Pancreas (tissue), 10 donors: Measurements from ENCODE around the gene OR7A5. TPM values are rescaled to one million over a fixed set of nuclear protein-coding genes. Genes with fewer than 3 reads are reported as not detected.
A peak's percentile ranks its signal among the peaks of the same experiment; 100 is the strongest.
"Not testable (repeated sequence)": the region's sequence is repeated elsewhere in the genome, so short reads cannot be mapped to it uniquely, and the experiment has no call there.

Experiments used
- ATAC-seq, 4 donors: fragments of 200-7000 bp; cut with Tn5 transposase; one replicate each; pipeline versions ENCODE4 v1.8.0 to v1.9.1; 2020; ENCODE audit warnings: mild to moderate bottlenecking in 4 of 4, moderate library complexity in 4 of 4
- DNase-seq, 6 donors: peaks; one replicate each; pipeline ENCODE4 v3.0.0-alpha.2; 2020
- FAIRE-seq: peaks from 2 replicates; lab custom pipeline; 2012; peaks lifted over from hg19 to GRCh38; lab: Jason Lieb, UNC
- H3K27ac ChIP-seq, 4 donors: fragments of 200-600 bp; sonication (generic); 1 replicate in 3 of 4; 2 replicates in 1 of 4; pipeline versions ENCODE4 v1.5.0 to v1.8.0; 2020
- H3K27me3 ChIP-seq, 4 donors: fragments of 200-600 bp; one replicate each; pipeline ENCODE4 v1.8.0; 2021
- H3K36me3 ChIP-seq, 3 donors: fragments of 200-600 bp; sonication (generic) in 1 of 3; one replicate each; pipeline versions ENCODE4 v1.5.0 to v1.8.0; 2020 to 2021
- H3K4me1 ChIP-seq, 3 donors: fragments of 200-600 bp; one replicate each; pipeline ENCODE4 v1.8.0; 2021
- H3K4me3 ChIP-seq, 4 donors: fragments of 200-600 bp; sonication (generic) in 2 of 4; one replicate each; pipeline versions ENCODE4 v1.5.0 to v1.8.0; 2020 to 2021
- H3K9me3 ChIP-seq, 4 donors: fragments of 200-600 bp; one replicate each; pipeline ENCODE4 v1.8.0; 2021
- WGBS, 2 donors: extraction: QIAGEN DNeasy Blood & Tissue Kit; methylation state at CpG; one replicate each; pipeline ENCODE4 v1.1.7; 2013; 5-methylcytosine and 5-hydroxymethylcytosine counted together
- intact Hi-C, 3 donors: fragments of 100-400 bp; cut with DNase I; formaldehyde crosslinking; loops; one replicate each; pipeline versions ENCODE4 v1.11.1 to v1.14.2; 2022
- polyA plus RNA-seq, 2 donors: library from polyadenylated mRNA; stranded (reverse); fragments of 200-250 nt; gene quantifications; one replicate each; pipeline ENCODE4 v1.2.3, GENCODE V29; 2013
- total RNA-seq, 6 donors: library from RNA; stranded (reverse); fragmentation: NEBNext Ultra II Directional in 4 of 6; extraction: Animal tissue kit (Norgen Biotek cat#: 25700) in 4 of 6; gene quantifications; one replicate each; pipeline versions ENCODE4 v1.2.1 to v1.2.4, GENCODE V29; 2021 to 2023
- TF ChIP-seq, protein P1 (sequence below), 4 donors: fragments of 200-600 bp; sonication (generic) in 3 of 4; IDR thresholded peaks; one replicate each; pipeline versions ENCODE4 v1.5.0 to v1.8.0; 2021; ENCODE audit warnings: antibody characterized with exemption in 4 of 4
- donor health status: healthy with polysubstance abuse.
- donor health status: DM: no; HTN: no; CAD: no; lungs with moderate emphysema.
- donor health status: DM: no; HTN: no; CAD: no.
- donor health status: control.
- donor health status: control.
- donor health status: Bipolar disorder and iron deficiency.
- donor health status: DM: yes; HTN: yes; CAD: no.
- donor health status: DM: no; HTN: no; CAD: no.
- donor health status: DM: no; HTN: no; CAD: no.
- donor health status: DM: yes; HTN: yes; CAD: no.

OR7A5 gene
- total and polyA plus RNA-seq, 8 donors, result not detected

- WGBS, 2 donors, result 13 to 14% methylated on average over 18 of the region's 18 CpGs
- ATAC-seq, result peak in 3 of 4 donors; percentile 32 to 57 (median 40)
- Histone ChIP-seq H3K4me3 (no peak overlapping the region), H3K27ac (no peak overlapping the region), H3K9me3 (no peaks in the 10 kb centered on the region), H3K4me1 (no peaks in the 10 kb centered on the region), H3K27me3 (peaks cover 0 to 9% (median 3%) of the 10 kb centered on the region in 4 donors), H3K36me3 (no peaks in the 10 kb centered on the region)
- intact Hi-C loops, result no loop called here
- FAIRE-seq, result no peak
- TF ChIP-seq, protein P1, sequence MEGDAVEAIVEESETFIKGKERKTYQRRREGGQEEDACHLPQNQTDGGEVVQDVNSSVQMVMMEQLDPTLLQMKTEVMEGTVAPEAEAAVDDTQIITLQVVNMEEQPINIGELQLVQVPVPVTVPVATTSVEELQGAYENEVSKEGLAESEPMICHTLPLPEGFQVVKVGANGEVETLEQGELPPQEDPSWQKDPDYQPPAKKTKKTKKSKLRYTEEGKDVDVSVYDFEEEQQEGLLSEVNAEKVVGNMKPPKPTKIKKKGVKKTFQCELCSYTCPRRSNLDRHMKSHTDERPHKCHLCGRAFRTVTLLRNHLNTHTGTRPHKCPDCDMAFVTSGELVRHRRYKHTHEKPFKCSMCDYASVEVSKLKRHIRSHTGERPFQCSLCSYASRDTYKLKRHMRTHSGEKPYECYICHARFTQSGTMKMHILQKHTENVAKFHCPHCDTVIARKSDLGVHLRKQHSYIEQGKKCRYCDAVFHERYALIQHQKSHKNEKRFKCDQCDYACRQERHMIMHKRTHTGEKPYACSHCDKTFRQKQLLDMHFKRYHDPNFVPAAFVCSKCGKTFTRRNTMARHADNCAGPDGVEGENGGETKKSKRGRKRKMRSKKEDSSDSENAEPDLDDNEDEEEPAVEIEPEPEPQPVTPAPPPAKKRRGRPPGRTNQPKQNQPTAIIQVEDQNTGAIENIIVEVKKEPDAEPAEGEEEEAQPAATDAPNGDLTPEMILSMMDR (IDR thresholded peaks at IDR 0.05), result peak; percentile 26 to 47 (median 34)
- DNase-seq, result peak in 1 of 6 donors; percentile 65
Observed at GRCh38 chr19:14786421-14786851, 48.5 kb downstream of the OR7A5 start.

GRCh38 chr19:14785102-14785793 is 49.7 kb downstream of the OR7A5 start:
- H3K36me3 ChIP-seq, intact Hi-C loops, H3K4me1 ChIP-seq, H3K9me3 ChIP-seq, H3K27me3 ChIP-seq, H3K4me3 ChIP-seq, H3K27ac ChIP-seq, FAIRE-seq: not testable (repeated sequence)
- 45 to 59% methylated on average over 9 of the region's 11 CpGs for WGBS, 2 donors
- peak in 3 of 4 donors; percentile 37 to 78 (median 77) for ATAC-seq
- peak in 1 of 6 donors; percentile 52 for DNase-seq

DNA sequence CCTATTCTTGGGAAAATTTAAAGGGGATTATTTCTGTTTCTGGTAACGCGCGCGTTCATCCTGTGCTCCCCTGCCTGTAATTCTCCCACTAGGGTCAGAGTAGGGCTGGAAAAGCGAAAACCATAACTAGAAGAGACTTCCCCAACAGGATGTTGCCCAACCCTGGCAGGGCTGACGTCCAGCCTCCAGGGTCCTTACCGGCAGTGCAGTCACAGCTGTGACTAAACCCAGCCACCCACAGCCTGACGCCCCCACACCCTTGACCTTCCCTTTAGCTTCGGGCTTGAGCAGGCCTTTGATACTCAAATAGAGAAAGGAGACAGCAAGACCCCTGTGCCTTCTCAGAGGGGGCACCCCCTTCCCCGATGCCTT is 50.3 kb downstream of the OR7A5 start:
- FAIRE-seq, H3K27ac ChIP-seq, intact Hi-C loops, H3K9me3 ChIP-seq, H3K27me3 ChIP-seq, H3K4me1 ChIP-seq, H3K4me3 ChIP-seq, H3K36me3 ChIP-seq: not testable (repeated sequence)
- ATAC-seq (peak in 3 of 4 donors; percentile 54 to 86 (median 82)), DNase-seq (peak in 1 of 6 donors; percentile 61)
- WGBS, 2 donors, result 50 to 54% methylated on average over 9 of the region's 10 CpGs

DNA sequence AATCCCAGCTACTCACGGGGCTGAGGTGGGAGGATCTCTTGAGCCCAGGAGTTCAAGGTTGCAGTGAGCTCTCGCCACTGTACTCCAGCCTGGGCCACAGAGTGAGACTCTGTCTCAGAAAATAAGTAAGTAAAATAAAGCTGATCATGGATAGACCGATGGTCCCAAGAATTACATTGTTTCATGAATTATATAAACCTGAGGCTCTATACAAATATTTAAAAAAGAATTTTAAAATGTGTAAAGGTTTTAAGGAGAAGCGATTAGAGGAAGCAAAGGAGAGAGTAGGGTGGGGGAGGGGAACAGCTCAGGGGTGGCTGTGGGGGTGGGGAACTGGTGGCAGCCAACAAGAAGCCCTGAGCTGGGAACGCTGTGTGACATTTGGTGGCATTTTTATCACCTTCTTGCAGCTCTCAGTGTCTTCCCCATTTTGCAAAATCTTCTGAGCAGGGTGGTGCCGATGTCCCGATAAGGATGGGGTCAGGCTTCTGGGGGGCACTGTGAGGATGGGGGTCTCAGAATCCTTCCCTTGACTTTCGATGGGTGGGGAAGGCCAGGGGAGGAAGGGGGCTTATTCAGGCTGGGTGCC is 51.5 kb downstream of the OR7A5 start:
- H3K9me3 ChIP-seq, H3K4me1 ChIP-seq, DNase-seq, H3K27ac ChIP-seq, H3K36me3 ChIP-seq, intact Hi-C loops, H3K4me3 ChIP-seq, H3K27me3 ChIP-seq, FAIRE-seq: not testable (repeated sequence)
- 43 to 50% methylated on average over 8 of the region's 8 CpGs for WGBS, 2 donors
- ATAC-seq, result peak in 1 of 4 donors; percentile 11

DNA sequence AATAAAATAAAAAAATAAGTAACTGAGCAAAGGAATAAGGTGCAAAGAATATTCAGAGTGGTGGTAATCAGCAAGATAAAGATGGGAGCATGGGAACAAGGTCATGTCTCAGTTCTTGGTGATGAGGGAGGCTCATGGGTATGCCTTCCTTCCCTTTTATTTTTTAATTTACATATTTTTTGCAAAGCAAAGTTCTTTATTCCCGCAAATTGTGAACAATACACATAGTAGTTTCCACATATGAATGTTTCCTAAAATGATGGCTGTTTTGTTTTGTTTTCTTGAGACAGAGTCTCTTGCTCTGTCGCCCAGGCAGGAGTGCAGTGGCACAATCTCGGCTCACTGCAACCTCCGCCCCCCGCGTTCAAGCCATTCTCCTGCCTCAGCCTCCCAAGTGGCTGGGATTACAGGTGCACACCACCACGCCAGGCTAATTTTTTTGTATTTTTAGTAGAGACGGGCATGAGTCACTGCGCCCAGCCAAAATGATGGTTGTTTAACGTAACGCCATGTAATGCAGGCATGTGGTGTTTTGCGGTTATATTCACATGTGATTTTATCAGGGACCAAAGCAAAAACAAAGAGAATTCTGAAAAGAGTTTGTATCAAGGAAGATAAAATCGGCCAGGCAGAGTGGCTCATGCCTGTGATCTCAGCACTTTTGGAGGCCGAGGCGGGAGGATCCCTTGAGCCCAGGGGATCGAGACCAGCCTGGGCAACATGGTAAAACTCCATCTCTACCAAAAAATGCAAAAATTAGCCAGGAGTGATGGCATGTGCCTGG is 52.2 kb downstream of the OR7A5 start:
- intact Hi-C loops, result no loop called here
- Histone ChIP-seq H3K27me3 (peaks cover 0 to 9% (median 3%) of the 10 kb centered on the region in 4 donors), H3K36me3 (no peaks in the 10 kb centered on the region), H3K4me1 (no peaks in the 10 kb centered on the region), H3K9me3 (no peaks in the 10 kb centered on the region), H3K27ac (no peak overlapping the region), H3K4me3 (no peak overlapping the region)
- DNase-seq (no peak), FAIRE-seq (no peak), ATAC-seq (no peak)
- TF ChIP-seq, protein P1 (IDR thresholded peaks at IDR 0.05), result no peak
- 73 to 84% methylated on average over 16 of the region's 16 CpGs for WGBS, 2 donors

DNA sequence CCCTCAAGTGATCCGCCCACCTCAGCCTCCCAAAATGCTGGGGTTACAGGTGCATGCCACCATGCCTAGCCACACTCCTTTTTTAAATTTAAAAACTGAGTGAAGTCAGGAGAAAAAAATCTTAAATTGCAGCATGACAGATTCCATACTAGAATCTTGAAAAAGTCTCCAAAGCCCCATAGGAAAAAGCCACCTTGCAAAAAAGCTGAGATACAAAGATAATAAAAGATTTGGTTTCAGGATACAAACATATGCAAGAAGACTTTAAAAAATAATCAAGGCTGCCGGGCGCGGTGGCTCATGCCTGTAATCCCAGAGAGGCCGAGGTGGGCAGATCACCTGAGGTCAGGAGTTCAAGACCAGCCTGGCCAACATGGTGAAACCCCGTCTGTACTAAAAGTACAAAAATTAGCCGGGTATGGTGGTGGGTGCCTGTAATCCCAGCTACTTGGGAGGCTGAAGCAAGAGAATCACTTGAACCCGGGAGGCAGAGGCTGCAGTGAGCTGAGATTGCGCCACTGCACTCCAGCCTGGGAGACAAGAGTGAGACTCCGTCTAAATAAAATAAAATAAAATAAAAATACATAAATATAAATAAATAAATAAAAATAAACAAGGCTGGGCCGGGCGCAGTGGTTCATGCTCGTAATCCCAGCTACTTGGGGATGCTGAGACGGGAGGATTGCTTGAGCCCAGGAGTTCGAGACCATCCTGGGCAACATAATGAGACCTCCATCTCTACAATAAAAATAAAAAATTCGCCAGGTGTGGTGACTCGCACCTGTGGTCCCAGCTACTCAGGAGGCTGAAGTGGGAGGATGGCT is 53.1 kb downstream of the OR7A5 start:
- H3K4me3 ChIP-seq, H3K27ac ChIP-seq, H3K9me3 ChIP-seq, intact Hi-C loops, DNase-seq, ATAC-seq, FAIRE-seq, H3K36me3 ChIP-seq, H3K4me1 ChIP-seq, H3K27me3 ChIP-seq: not testable (repeated sequence)
- WGBS, 2 donors, result 72 to 79% methylated on average over 17 of the region's 17 CpGs

- H3K4me3 ChIP-seq, FAIRE-seq, H3K27ac ChIP-seq, intact Hi-C loops, DNase-seq, ATAC-seq, H3K36me3 ChIP-seq, H3K27me3 ChIP-seq, H3K4me1 ChIP-seq, H3K9me3 ChIP-seq: not testable (repeated sequence)
- WGBS, 2 donors, result 58 to 71% methylated on average over 12 to 14 of the region's 14 CpGs
Observed at GRCh38 chr19:14780622-14781225, 54.3 kb downstream of the OR7A5 start.
